AG20443 (cell line): Measurements from ENCODE around the gene BCS1L.

ENCODE experiments used
- DNase-seq: peaks from one replicate; pipeline ENCODE4 v3.0.0; 2012; ENCODE audit warnings: low spot score, mixed read lengths

The BCS1L gene, protein sequence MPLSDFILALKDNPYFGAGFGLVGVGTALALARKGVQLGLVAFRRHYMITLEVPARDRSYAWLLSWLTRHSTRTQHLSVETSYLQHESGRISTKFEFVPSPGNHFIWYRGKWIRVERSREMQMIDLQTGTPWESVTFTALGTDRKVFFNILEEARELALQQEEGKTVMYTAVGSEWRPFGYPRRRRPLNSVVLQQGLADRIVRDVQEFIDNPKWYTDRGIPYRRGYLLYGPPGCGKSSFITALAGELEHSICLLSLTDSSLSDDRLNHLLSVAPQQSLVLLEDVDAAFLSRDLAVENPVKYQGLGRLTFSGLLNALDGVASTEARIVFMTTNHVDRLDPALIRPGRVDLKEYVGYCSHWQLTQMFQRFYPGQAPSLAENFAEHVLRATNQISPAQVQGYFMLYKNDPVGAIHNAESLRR

DNA sequence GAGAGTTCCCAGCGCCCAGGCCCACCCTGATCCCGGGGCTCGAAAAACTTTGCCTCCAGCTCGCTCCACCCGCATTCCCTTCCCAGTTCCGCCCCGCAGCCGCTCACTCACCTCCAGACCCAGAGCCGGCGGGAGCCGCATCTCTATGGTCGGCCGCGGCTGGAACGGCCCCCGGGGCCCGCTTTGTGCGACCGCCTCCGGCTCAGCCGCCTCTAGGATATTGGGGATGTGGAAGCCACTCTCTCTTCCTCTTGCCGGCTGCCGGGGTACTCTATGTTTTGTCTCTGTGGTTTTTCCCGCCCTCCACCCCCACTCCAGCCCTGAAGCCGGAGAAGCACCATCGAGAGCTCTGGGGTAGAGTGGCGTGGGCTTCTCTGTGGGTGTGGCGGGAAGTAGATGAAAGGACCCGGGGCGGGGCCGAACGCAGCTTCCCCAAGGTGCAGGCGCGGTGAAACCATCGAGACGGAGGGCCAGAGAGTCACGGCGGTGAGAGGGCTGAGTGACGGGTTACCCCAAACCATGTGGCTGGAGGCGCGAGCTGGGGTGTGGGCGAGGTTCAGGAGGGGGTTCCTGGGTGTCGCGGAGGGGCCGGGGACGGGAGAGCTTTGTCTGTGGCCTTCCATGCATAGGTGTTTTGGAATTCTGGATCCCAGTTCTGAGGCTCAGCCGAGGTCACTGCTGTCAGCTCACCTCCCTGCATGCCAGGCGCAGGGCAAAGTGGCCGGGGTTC is at the start of gene BCS1L, which contains the start of gene ZNF142:
Gene BCS1L (plus strand): TSS at position 426 of the 730 bp plus-strand sequence. CDS start 1,305 bp downstream, outside the sequence.
Gene ZNF142 (minus strand): TSS at position 366 of the 730 bp plus-strand sequence. CDS start 3,194 bp downstream, outside the sequence.
- peak; percentile 93 for DNase-seq

DNA sequence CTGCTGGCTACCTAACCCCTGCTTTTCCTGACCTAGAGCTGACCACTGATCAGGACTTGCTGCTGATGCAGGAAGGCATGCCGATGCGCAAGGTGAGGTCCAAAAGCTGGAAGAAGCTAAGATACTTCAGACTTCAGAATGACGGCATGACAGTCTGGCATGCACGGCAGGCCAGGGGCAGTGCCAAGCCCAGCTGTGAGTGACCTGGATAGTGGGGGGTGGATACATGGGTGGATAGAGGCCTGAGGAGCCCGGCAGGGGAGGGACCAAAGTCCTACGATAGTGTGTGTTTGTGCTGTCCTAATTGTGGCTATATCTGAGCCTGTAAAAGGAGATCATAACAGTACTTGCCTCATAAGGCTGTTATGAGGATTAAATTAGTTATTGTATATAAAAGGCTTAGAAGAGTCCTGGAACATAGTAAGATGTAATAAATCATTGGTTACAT is 43.6 kb upstream of the BCS1L start:
- no peak for DNase-seq

DNA sequence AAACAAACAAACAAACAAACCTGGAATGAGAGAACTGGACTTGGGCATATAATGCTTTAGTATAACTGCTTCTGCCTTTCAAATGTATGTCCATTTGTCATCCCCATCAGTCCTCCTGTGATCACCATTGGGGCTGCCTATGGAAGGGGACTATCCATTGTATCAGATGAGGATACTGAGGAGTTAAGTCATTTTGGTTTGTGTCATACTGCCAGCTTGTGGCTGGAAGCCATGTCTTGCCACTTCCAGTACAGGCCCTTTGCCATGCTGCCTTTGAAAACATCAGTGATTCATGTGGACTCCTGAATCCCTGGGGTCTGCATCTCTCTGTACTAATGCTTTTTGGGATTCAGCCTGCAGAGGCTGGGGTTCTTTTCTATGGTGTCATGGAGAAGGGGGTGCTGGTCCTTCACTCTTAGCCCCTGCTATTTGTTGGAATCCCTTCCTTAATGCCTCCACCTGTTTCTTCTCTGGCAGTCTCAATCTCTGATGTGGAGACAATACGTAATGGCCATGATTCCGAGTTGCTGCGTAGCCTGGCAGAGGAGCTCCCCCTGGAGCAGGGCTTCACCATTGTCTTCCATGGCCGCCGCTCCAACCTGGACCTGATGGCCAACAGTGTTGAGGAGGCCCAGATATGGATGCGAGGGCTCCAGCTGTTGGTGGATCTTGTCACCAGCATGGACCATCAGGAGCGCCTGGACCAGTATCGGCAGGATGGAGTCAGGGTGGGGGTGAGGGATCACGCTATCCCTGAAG is 41.2 kb upstream of the BCS1L start:
- no peak for DNase-seq

DNA sequence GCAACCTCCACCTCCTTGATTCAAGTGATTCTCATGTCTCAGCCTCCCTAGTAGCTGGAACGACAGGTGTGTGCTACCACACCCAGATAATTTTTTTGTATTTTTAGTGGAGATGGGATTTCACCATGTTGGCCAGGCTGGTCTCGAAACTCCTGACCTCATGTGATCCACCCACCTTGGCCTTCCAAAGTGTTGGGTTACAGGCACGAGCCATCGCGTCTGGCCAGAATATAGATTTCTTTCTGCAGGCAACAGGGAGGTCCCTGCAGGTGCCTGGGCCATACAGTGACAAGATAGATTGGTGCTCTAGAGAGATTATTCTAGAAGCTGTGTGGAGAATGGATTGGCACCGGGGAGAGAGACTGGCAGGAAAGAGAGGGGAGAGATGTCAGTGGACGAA is 38.5 kb upstream of the BCS1L start:
- no peak for DNase-seq

DNA sequence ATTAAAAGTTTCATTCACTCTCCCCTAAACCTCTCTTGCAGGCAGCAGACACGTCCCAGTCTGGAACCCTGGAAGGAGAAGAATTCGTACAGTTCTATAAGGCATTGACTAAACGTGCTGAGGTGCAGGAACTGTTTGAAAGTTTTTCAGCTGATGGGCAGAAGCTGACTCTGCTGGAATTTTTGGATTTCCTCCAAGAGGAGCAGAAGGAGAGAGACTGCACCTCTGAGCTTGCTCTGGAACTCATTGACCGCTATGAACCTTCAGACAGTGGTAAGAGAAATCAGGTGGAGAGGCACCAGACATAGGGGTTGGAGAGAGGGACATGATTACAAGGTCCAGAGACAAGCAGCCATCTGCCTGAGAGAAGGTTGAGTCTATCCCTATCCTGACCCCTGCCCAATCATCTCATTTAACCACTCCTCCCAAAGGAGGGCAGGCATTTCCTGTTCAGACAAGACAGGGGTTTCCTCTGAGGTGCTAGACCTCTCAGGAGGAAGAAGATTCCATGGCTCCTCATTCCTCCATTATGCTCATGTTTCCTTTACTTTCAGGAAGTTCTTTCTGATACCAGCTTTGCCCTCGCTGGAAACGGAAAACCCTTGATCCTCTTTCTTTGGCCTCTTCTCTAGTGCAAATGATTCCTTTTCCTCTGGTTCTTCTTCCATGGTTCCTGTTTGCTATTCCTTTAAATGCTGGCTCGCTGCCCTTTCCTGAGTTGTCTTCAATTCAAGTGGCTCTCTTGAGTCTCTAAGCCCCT is 36.7 kb upstream of the BCS1L start:
- DNase-seq, result no peak

DNA sequence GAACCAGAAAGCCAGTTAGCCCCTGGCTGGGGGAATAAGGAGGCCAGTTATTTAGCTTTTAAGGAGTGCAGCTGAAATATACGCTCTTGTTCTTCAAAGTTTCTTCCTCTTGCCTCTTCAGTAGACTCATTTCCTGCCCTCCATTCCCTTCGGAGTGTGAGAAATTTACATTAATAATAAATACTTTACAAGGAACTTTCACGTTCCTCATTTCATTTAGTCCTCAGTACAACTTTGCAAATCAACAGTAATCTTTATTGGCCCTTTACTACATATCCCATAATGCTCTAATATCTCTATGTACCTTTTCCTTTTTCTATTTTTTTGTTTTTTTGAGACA is 36.1 kb upstream of the BCS1L start:
- no peak for DNase-seq

DNA sequence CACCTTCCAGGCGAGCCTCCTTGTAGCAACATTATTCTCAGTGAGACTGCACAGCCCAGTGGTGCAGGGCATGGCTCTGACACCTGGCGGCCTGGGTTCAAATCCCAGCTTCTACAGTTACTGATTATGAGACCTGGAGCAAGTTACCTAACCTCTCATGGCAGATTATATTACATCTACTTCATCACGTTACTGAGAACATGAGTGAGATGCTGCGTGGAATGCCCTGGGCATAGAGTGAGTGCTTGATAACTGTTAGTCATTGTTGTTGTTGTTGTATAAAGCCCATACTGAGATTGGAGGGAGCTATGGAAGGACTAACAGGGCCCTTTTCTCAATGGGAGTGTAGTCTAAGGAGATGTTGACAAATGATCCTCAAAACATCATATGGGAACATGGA is 33.1 kb upstream of the BCS1L start:
- DNase-seq, result no peak

DNA sequence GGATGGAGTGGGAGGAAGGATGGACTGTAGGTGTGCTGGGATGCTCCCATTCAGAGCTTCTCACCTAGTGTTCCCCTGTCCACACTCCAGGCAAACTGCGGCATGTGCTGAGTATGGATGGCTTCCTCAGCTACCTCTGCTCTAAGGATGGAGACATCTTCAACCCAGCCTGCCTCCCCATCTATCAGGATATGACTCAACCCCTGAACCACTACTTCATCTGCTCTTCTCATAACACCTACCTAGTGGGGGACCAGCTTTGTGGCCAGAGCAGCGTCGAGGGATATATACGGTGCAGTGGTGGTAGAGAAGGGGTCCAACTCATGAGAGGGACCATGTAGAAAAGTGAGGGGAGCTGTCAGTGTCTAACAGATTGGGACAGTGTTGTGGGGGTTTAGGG is 31.5 kb upstream of the BCS1L start:
- DNase-seq, result no peak

DNA sequence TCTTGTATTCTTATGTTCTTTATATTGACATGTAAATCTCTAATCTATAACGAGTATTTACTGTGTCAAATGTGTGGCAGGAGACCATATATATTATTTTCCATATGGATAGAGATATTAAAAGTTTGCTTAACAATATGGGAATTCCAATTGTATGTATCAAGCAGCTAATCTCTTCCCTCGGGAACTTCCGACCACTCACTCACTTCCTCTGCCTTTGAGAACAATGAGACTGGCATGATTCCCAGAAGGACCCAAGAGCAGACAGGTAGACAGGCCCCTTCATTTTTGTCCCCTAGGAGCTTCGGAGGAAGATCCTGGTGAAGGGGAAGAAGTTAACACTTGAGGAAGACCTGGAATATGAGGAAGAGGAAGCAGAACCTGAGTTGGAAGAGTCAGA is 27.6 kb upstream of the BCS1L start:
- DNase-seq, result no peak

DNA sequence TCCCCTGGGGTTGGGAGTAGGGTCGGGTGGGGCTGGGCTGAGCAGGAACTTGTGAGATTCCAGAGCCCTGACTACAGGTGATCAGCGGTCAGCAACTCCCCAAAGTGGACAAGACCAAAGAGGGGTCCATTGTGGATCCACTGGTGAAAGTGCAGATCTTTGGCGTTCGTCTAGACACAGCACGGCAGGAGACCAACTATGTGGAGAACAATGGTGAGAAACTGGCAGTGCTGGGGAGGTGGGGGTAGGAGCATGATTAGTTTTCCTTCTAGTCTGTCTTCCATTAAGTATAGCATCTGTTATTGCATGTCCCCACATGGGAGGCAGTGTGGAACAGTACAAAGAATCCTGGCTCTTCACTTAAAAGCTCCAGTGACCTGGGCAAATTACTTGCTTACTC is 23.8 kb upstream of the BCS1L start:
- no peak for DNase-seq

DNA sequence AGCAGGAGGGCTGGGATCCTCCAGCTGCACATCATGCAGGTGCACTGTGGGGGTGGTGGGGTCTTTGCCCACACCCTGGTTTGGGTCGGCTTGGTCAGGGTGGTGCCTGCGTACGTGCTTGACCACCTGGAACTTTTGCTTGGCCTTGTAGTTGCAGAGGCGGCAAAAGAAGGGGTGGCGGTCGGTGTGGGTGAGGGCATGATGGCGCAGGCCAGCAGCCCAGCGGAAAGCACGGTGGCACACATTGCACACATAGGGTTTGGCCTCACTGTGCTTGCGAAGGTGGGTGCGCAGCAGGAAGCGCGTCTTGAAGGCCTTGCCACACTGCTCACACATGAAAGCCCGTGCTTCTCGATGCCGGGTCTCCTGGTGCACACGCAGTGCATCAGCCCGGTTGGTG is 21.1 kb upstream of the BCS1L start:
- no peak for DNase-seq

DNA sequence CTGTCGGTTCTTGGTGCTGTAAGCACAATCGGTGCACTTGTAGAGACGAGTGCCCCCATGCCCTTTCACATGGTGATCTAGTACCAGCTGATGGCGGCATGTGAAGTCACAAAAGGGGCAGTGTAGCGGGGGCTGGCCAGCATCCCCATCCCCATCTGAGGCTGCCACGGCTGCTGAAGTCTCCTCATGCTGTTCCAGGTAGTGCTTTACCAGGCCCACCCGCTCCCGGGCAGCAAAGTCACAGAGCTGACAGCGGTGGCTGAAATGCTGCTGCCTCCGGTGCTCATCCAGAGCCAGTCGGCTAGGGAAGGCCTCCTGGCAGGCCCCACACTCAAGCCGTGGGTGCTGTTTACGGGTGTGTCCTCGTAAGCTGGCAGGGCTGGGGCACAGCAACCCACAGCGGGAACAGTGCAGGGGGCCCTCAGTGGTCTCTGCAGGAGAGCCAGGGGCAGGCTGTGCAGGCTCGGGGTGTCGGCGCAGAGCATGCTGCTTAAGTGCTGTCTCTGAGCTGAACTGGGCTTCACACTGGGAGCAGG is 17.3 kb upstream of the BCS1L start:
- no peak for DNase-seq

DNA sequence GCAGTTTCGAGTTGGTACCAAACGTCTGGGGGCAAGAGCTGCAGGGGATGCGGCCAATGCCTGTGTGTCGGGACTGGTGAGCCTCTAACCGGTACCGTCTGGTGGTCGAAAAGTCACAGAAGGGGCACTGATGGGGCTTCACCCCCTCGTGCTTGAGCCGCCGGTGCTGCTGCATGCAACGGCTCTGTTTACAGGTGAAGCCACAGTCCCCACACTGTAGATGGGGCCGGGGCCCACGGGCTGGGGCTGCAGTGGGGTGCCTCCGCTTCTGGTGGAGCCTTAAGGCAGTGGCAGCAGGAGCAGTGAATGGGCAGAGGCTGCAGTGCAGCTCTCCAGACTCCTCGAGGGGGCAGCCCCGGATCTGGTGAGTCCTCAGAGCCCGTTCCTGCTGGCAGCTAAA is 16.7 kb upstream of the BCS1L start:
- DNase-seq, result no peak

DNA sequence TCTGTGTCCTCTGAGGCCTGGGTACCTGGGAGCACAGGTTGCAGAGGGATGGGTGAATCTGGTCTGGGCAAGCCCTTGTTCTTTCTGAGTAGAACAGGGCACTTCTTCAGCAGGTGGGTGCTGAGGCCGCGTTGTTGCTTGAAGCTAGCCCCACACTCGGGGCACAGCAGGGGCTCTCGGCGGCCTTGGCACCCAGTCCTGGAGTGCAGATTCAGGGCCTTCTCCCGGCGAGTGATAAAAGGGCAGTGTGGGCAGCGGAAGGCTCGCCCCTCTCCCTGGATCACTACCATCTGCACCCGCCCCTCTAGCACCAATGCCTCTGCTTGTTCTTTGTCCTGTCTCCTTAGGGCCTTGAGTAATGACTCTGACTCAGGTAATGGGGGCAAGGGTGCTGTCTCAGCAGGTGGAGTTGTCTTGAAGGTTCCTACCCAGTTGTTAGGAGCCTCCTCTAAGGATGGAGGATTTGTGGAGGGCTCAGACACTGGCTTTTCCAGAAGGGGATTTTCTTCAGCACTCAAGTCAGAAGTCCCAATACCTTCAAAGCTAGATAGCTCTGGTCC is 15.7 kb upstream of the BCS1L start:
- no peak for DNase-seq

DNA sequence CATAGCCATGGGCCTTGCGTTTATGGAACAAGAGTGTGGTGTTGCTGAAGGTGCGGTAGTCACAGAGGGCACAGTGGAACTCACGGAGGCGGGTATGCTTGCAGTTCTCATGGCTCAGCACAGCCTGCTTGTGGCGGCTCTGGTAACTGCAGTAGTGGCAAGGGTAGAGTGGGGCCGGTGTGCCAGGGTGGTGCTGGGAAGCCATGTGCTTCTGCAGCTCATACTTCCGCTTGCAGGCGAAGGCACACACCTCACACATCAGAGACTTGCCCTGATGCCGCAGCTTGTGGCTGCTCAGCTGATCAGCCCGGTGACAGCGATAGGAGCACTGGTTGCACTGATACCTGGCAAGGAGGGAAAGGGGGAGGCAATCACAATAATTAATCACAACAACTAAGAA is 14.8 kb upstream of the BCS1L start:
- DNase-seq, result no peak

DNA sequence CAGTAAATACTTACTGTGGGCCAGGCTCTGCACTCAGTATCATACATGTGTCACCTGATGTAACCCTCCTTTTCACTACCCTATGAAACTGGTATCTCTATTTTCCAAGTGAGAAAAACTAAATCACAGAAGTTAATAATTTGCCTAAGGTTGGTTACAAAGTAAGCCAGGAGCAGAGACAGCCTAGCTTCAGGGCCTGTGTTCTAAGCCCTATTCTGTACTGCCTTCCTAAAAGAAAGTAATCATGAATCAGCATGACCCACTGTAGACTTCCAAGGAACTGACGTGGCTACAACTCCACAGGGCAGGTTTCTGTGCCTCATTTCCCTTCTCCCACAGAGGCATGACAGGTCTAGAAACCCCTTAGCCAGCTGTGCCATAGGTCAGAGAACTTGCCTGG is 14.4 kb upstream of the BCS1L start:
- DNase-seq, result peak; percentile 47

DNA sequence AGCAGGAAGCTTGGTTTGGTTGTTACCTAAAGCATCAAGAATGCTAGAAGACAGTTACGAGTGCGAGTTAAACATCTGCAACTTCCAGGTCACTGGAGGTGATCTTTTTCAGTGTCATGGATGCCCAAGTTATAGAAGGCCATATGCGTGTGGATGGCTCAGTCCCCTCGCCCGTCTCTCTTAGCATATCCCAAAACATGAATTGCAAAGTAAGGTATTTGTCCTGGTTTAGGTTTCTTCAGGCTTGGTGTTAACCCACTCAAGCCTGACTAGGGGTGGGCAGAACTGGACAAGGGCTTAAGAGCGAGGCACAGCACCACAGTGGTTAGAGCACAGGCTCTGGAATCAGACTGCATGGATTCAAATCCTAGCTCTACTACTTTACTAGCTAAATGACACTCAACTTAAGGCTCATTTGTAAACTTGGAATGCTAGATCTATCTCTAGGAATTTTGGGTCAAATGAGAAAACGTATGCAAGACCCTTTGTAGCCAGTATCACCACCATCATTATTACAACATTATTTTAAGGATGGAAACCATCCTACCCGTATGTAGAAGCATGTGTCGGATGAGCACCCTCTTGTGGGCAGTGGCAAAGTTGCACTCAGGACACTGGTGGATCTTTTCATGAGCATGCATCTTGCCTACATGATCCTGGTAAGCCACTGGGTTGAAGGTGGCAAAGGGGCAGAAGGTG is 11.2 kb upstream of the BCS1L start:
- DNase-seq, result peak; percentile 78

DNA sequence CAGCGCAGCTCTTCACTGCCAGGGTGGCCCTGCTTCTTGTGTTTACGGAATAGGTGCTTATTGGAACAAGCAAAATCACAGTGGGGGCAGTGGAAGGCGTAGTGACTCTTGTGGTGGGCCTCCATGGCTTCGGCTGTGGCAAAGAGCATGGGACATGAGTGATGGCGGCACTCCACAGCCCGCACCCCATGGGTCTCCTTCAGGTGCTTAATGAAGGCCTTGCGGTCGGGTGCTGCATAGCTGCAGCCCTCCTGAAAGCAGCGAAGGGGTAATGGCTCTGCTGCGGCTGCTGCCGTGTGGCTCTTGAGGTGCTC is 10.7 kb upstream of the BCS1L start:
- no peak for DNase-seq

DNA sequence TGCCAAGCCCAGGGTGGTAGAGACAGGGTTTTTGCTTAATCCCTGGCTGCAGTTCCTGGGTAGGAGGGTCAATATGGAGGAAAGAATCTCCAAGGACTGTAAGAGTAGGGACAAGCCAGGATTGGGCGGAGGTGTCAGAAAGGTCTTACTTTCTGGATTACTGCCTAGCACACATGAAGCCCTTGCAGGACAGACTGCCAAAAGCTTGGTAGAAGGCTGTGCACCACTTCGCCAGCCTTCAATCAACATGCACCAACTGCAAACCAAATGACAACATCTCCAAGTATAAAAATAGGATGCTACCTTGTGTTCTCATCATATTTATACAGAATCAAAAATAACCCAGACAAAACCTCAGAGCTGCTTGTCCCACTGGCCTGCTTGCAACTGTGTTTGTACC is 3.7 kb upstream of the BCS1L start:
- DNase-seq, result no peak

DNA sequence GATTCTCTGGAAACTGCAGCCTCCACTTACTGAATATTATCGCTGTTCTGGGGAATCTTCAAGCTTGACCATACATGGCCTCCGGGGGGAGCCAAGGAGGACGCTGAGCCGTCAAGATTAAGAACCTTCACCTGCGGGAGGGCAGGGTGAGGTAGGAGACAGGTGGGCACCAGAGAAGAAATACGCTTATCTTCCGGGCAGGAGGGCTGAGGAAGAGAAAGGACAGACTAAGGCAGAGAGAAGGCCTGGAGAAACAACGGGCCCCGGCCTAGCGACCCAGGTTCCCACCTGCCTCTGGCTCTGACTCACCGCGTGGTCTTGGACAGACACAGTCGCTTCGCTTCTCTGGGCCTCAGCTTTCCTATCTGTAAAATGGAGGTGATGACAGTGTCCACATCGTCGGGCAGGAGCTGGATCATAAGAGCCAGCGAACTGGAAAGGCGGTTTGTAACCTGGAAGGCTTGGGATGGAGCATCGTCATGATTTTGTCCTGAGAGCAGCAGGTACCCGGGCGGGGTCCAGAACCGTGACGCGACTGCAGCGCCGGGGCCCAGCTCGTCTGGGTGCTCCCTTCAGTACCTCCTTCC is 719 bp upstream of the BCS1L start:
- DNase-seq, result peak; percentile 67

DNA sequence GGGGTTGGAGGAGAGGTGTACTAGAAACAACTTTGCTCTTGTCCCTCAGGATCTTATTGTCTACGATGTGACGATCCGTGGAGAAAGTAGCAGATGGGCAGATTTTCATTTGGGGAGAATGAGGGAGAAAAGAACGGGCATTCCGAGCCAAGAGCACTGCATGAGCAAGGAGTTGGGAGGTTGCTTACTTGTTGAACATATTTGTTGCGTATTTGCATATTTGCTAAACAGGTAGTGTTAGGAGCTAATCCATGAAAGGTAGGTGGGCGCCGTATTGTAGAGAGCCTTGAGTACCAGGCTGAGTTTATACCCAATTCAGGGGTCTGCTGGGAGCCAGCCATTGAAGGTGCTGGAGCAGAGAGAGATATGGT is 490 bp downstream of the BCS1L start:
- DNase-seq, result no peak
